Duodenal mucosa (tissue), 2 donors: ENCODE data around the gene TTC5.
"Not testable (repeated sequence)": the region's sequence is repeated elsewhere in the genome, so short reads cannot be mapped to it uniquely, and the experiment has no call there.

Source experiments
- H3K27ac ChIP-seq: one replicate; pipeline ENCODE4 v1.7.0; 2013; ENCODE audit warnings: low read depth, low read length
- H3K27me3 ChIP-seq, 2 donors: one replicate each; pipeline ENCODE4 v1.7.0; 2013; ENCODE audit warnings: low read length in 2 of 2, control low read depth in 1 of 2; ENCODE audit not compliant: insufficient read depth in 2 of 2, control insufficient read depth in 1 of 2
- H3K36me3 ChIP-seq, 2 donors: one replicate each; pipeline ENCODE4 v1.7.0; 2013; ENCODE audit warnings: low read length in 2 of 2, control low read depth in 1 of 2; ENCODE audit not compliant: insufficient read depth in 2 of 2, control insufficient read depth in 1 of 2
- H3K4me1 ChIP-seq, 2 donors: one replicate each; pipeline ENCODE4 v1.7.0; 2013; ENCODE audit warnings: low read length in 2 of 2, control low read depth in 1 of 2; ENCODE audit not compliant: insufficient read depth in 2 of 2, control insufficient read depth in 1 of 2
- H3K4me3 ChIP-seq, 2 donors: one replicate each; pipeline ENCODE4 v1.7.0; 2013; ENCODE audit warnings: low read length in 2 of 2, low read depth in 1 of 2
- H3K9ac ChIP-seq, 2 donors: one replicate each; pipeline ENCODE4 v1.7.0; 2013; ENCODE audit warnings: low read length in 2 of 2, low read depth in 1 of 2
- H3K9me3 ChIP-seq, 2 donors: one replicate each; pipeline ENCODE4 v1.7.0; 2013; ENCODE audit warnings: low read length in 2 of 2, control low read depth in 1 of 2; ENCODE audit not compliant: control insufficient read depth in 1 of 2

Gene TTC5

DNA sequence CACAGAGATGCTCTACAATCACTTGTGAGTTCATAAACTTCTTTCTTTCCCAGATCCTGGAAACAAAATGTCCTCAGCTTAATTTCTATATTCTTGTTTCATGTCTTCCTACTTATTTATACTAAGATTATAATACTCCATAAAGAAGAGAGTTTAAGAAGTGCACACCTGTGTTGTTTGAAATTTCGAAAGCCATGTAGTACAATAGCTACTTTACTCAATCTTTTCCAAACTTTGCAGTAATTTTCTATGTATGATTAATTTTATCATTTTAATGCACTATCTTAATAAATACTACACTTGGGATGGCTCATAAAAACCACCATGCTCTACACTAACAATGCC is 300 bp upstream of the TTC5 start:
- Histone ChIP-seq H3K27me3 (no peaks in the 10 kb centered on the region), H3K9me3 (no peaks in the 10 kb centered on the region), H3K9ac (no peak overlapping the region), H3K4me3 (peak overlapping the region; percentile 94 to 99), H3K27ac (no peak overlapping the region), H3K4me1 (peaks cover 8 to 11% of the 10 kb centered on the region in 2 donors), H3K36me3 (peaks cover 2 to 12% of the 10 kb centered on the region in 2 donors)

DNA sequence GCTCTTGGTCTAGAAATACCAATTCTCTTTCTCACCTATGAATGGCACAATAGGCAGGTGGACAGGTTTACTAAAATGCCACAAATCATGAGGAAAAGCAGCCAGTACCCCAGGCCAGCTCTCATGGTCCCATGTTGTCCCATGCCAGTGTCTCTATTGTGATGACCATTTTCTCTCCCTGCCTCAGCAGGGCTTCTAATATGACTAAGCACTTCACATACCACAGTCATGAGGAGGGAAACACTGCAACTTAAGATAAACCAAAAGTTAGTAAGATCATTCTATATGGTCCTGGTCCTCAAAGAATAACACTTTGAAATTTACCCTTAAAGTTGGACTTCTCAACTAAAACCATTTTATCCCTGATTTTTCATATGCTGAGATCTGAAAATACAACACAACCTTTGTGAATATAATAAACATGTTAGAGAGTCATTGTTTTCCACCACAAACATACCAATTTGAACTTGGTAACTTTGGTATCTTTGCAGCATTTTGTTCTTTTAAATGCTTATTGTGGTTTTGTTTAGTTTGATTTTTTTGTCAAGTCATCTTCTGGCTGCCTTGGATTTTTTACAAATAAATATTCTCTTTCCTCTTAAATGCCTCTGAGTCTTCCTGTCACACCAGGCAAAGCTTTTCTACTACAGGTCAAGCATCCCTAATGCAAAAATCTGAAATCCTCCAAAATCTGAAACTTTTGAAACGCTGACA is 3.6 kb downstream of the TTC5 start:
- Histone ChIP-seq H3K4me1 (peaks cover 8 to 11% of the 10 kb centered on the region in 2 donors), H3K27me3 (no peaks in the 10 kb centered on the region), H3K4me3 (no peak overlapping the region), H3K9ac (no peak overlapping the region), H3K9me3 (no peaks in the 10 kb centered on the region), H3K27ac (no peak overlapping the region), H3K36me3 (peaks cover 14 to 45% of the 10 kb centered on the region in 2 donors)

- H3K9me3 ChIP-seq: no peaks in the 10 kb centered on the region
- no peak overlapping the region for H3K27ac ChIP-seq
- no peaks in the 10 kb centered on the region for H3K27me3 ChIP-seq
- H3K36me3 ChIP-seq: peaks cover 23 to 78% of the 10 kb centered on the region in 2 donors
- no peak overlapping the region for H3K4me3 ChIP-seq
- no peak overlapping the region for H3K9ac ChIP-seq
- H3K4me1 ChIP-seq: no peaks in the 10 kb centered on the region
Observed at GRCh38 chr14:20295067-20295466, 10.7 kb downstream of the TTC5 start.

DNA sequence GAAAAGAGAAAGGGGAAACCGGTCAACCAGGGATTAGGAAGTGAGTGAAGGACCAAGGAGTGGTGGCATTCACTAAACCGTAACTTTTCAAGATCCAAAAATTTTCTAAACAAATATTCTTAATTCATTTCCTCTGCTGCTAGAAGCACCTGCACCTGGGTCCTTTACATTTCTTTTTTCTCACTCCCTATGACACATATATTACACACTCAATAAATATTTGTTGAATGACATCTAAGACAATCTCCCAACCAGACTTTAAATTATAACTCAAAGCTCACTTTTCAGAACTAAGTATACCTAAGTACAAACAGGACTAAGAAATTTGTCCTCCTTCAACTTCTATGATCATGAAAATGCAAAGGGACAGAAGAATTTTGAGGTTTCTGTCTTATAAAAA is 11.1 kb downstream of the TTC5 start:
- H3K4me1 ChIP-seq: no peaks in the 10 kb centered on the region
- H3K27ac ChIP-seq: no peak overlapping the region
- no peaks in the 10 kb centered on the region for H3K27me3 ChIP-seq
- H3K9ac ChIP-seq: no peak overlapping the region
- H3K9me3 ChIP-seq: no peaks in the 10 kb centered on the region
- no peak overlapping the region for H3K4me3 ChIP-seq
- H3K36me3 ChIP-seq: peaks cover 23 to 80% of the 10 kb centered on the region in 2 donors

DNA sequence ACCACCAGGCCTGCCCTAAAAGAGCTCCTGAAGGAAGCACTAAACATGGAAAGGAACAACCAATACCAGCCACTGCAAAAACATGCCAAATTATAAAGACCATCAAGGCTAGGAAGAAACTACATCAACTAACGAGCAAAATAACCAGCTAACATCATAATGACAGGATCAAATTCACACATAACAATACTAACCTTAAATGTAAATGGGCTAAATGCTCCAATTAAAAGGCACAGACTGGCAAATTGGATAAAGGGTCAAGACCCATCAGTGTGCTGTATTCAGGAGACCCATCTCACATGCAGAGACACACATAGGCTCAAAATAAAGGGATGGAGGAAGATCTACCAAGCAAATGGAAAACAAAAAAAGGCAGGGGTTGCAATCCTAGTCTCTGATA is 23.8 kb downstream of the TTC5 start:
- not testable (repeated sequence) for H3K36me3 ChIP-seq, H3K27ac ChIP-seq, H3K9me3 ChIP-seq, H3K9ac ChIP-seq, H3K27me3 ChIP-seq, H3K4me1 ChIP-seq, H3K4me3 ChIP-seq

- not testable (repeated sequence) for H3K9me3 ChIP-seq, H3K27me3 ChIP-seq, H3K36me3 ChIP-seq, H3K4me1 ChIP-seq, H3K9ac ChIP-seq, H3K27ac ChIP-seq, H3K4me3 ChIP-seq
Observed at GRCh38 chr14:20280265-20280664, 25.5 kb downstream of the TTC5 start.

DNA sequence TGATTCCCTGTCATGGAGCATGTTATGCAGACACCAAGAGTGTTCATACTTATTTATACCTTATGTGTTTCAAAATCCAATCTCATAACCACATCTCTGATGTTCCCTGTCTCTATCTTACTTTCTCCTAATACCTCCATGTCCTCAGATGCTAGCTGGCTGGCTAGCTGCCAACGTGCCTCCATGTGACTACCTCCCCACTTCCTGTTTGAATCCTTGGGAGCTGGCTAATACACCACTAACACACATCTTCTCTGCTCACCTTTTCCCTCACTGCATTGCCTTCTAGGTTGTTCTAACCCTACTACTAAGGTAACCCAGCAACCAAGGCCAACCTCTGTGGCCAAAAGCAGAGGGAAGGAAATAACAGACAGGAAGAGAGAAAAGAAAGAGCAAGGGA is 27.3 kb downstream of the TTC5 start:
- no peak overlapping the region for H3K27ac ChIP-seq
- peaks cover 0 to 4% of the 10 kb centered on the region in 2 donors for H3K36me3 ChIP-seq
- no peaks in the 10 kb centered on the region for H3K27me3 ChIP-seq
- no peak overlapping the region for H3K9ac ChIP-seq
- no peak overlapping the region for H3K4me3 ChIP-seq
- no peaks in the 10 kb centered on the region for H3K4me1 ChIP-seq
- peaks cover 6 to 13% of the 10 kb centered on the region in 2 donors for H3K9me3 ChIP-seq

- Histone ChIP-seq H3K9ac (no peak overlapping the region), H3K4me3 (no peak overlapping the region), H3K27ac (no peak overlapping the region), H3K9me3 (peaks cover 10 to 22% of the 10 kb centered on the region in 2 donors), H3K4me1 (no peaks in the 10 kb centered on the region), H3K36me3 (peaks cover 0 to 4% of the 10 kb centered on the region in 2 donors), H3K27me3 (no peaks in the 10 kb centered on the region)
Observed at GRCh38 chr14:20277409-20277808, 28.3 kb downstream of the TTC5 start.

DNA sequence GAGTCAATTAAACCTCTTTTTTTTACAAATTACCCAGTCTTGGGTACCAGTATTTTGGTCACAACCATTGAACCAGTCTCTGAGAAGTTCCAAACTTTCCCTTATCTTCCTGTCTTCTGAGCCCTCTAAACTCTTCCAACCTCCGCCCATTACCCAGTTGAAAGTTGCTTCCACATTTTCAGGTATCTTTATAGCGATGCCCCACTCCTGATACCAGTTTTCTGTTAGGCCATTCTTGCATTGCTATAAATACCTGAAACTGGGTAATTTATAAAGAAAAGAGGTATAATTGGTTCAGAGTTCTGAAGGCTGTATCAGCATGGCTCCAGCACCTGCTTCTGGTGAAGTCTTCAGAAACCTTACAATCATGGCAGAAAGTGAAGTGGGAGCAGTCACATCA is 31.7 kb downstream of the TTC5 start:
- Histone ChIP-seq H3K9me3 (peaks cover 11 to 30% of the 10 kb centered on the region in 2 donors), H3K27ac (no peak overlapping the region), H3K4me3 (no peak overlapping the region), H3K27me3 (no peaks in the 10 kb centered on the region), H3K4me1 (no peaks in the 10 kb centered on the region), H3K9ac (no peak overlapping the region), H3K36me3 (peaks cover 0 to 4% of the 10 kb centered on the region in 2 donors)

DNA sequence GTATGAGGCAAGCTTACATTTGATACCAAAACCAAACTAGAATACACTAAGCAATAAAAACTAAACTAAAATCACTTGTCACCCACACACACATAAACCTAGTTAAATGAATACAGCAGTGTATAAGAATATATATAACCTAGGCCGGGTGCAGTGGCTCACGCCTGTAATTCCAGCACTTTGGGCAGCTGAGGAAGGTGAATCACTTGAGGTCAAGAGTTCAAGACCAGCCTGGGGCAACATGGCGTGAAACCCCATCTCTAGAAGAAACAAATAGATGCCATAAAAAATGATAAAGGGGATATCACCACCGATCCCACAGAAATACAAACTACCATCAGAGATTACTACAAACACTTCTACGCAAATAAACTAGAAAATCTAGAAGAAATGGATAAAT is 41.4 kb downstream of the TTC5 start:
- H3K36me3 ChIP-seq, H3K4me1 ChIP-seq, H3K27ac ChIP-seq, H3K9ac ChIP-seq, H3K9me3 ChIP-seq, H3K27me3 ChIP-seq, H3K4me3 ChIP-seq: not testable (repeated sequence)
